Epithelial cell of proximal tubule (primary cell): Measurements from ENCODE around the gene OCSTAMP. TPM values are rescaled to one million over a fixed set of nuclear protein-coding genes. Genes with fewer than 3 reads are reported as not detected.

ENCODE experiments used
- DNase-seq: peaks from one replicate; pipeline ENCODE4 v3.0.0-alpha.2; 2011; ENCODE audit warnings: low read depth
- H3K4me3 ChIP-seq: 2 replicates; pipeline ENCODE4 v1.5.1; 2011; ENCODE audit warnings: low read depth, mild to moderate bottlenecking, low read length
- total RNA-seq: library from RNA; depleted of rRNA; stranded (reverse); fragments of >200 nt; gene quantifications from 2 replicates; pipeline ENCODE4 v1.2.3, GENCODE V29; 2015
- TF ChIP-seq, protein P1 (sequence below): conservative IDR thresholded peaks from 2 replicates; pipeline ENCODE4 v1.5.1; 2012; ENCODE audit warnings: low read depth, mild to moderate bottlenecking, low read length

OCSTAMP gene
- total RNA-seq, 1 donor from 2014 or later, result not detected

DNA sequence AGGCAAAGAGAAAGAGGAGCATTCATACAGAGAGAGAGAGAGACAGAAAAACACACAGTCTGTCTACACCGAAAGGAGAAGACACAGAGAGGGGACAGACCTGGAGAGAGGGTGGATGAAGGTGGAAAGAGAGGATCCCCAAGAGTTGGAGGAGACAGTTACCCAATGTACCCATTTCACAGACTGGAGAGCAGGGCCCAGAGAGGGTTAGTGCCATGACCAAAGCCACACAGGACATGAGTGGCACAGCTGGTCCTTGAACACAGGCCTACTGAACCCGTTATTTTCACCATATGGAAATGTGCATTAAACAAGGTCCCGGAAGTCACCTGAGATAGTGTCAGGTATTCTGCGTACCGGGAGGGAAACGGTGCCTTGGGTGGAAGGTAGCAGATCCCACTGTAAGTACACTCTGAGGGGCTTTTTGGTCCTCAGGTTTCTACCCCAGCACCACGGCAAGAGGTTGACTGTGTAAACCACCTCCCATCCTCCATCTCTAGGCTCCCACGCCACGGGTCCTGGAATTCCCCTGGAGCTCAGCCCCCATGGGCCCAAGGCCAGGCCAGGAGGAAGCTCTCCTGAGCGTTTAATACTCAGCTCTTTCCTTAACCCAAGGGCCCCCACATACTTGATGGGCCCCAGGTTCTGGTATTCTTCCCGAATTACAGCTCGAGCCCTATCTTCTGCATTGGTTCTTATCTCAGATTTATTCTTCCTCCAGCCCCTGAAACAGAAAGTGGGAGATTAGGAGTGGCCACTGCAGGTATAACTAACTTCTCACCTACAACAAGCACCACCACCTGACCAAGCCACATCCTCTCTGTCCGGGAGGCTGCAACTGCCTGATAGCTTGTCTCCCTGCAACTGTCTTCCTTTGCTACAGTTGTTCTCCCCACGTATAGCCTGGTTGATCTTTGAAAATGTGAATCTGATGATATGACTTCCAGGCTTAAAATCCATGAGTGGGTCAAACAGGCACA is 38.4 kb upstream of the OCSTAMP start:
- DNase-seq, result no peak
- H3K4me3 ChIP-seq, result no peak overlapping the region
- TF ChIP-seq, protein P1, sequence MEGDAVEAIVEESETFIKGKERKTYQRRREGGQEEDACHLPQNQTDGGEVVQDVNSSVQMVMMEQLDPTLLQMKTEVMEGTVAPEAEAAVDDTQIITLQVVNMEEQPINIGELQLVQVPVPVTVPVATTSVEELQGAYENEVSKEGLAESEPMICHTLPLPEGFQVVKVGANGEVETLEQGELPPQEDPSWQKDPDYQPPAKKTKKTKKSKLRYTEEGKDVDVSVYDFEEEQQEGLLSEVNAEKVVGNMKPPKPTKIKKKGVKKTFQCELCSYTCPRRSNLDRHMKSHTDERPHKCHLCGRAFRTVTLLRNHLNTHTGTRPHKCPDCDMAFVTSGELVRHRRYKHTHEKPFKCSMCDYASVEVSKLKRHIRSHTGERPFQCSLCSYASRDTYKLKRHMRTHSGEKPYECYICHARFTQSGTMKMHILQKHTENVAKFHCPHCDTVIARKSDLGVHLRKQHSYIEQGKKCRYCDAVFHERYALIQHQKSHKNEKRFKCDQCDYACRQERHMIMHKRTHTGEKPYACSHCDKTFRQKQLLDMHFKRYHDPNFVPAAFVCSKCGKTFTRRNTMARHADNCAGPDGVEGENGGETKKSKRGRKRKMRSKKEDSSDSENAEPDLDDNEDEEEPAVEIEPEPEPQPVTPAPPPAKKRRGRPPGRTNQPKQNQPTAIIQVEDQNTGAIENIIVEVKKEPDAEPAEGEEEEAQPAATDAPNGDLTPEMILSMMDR, result no peak

DNA sequence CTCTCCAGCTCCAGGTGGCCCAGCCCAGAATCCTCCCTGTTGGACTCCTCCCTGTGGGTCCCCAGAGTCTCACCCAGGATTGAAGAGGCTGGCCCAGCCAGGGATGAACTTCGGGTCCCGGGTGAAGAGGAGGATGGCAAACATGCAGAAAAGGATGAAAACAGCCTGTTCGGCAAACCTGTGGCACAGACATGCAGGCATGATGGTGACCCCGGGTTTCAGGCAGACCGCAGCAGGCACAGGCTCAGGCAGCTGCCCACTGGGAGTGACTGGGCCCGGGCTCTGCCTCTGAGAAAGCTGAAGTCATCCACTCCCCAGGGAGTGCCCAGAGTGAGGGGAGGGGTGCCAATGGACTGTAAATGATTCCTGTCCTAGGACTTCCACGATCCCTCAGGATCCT is 37.5 kb upstream of the OCSTAMP start:
- no peak overlapping the region for H3K4me3 ChIP-seq
- DNase-seq, result no peak
- TF ChIP-seq, protein P1, result no peak

DNA sequence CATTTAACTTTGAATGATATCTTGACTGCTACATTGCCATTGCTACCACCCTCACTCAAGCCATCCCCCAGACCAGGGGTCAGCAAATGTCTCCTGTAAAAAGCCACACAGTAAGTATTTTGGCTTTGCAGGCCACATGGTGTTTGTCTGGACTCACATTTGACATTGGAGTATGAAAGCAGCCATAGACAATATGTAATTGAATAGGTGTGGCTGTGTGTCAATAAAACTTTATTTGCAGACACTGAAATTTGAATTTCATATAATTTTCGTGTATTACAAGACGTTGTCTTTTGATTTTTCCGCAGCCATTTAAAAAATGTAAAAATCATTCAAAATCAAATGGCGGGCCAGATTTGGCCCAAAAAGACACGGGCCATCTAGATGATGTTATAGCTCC is 36.3 kb upstream of the OCSTAMP start:
- H3K4me3 ChIP-seq, result no peak overlapping the region
- no peak for DNase-seq
- TF ChIP-seq, protein P1, result no peak

DNA sequence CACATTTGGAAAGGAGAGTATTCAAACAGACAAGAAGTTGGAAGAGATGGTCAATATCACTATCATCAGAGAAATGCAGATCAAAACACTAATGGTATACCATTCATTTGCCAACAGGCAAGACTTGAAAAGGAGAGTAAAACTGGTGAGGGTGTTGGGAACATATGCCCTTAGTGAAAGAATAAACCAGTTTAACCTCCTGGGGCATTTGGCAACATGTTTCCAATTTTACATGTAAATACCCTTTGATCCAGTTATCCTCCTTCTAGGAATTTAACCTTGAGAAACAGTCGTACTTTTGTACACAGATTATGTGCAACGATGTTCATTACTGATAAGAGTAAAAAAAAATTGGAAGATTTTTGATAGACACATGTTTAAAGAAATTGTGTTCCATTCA is 34.1 kb upstream of the OCSTAMP start:
- TF ChIP-seq, protein P1, result no peak
- DNase-seq, result no peak

DNA sequence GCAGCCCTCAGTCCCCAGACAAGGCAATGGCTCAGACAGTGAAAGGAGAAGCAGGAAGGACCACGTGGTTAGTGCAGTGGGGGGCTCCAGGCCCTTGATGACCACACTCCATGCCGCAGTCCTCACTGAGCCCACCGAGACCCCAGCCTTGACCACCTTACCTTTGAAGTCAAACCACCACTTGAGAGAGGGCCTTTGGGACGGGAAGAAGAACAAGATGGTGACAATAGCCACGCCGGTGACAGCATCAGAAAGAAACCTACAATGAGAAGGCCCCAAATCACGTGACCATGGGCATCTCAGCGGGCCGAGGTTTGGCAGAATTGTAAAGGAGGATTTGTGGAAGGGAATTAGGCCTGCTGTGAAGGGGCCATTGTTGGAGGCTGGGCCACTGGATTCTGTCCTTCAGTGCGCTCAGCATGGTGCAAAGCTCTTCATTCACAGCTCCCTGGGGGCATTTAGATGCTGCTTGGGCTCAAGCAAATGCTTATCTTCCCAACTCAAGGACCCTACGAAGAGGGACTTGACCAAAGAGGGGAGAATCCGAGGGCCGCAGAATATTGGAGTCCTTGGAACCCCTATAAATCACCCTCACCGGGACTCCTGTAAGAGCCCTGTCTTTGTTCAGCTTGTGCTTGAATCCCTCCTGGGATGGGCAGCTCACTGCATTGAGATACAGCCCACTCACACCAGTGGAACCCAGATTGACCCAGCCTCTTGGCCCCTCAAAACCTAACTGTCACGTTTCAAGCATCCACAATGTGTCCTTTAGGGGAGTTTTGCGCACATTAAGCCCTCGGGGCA is 33.2 kb upstream of the OCSTAMP start:
- TF ChIP-seq, protein P1, result no peak
- DNase-seq, result no peak
- H3K4me3 ChIP-seq, result no peak overlapping the region

More for the DNA sequence above, 34.1 kb upstream of the OCSTAMP start:
- H3K4me3 ChIP-seq, result no peak overlapping the region

DNA sequence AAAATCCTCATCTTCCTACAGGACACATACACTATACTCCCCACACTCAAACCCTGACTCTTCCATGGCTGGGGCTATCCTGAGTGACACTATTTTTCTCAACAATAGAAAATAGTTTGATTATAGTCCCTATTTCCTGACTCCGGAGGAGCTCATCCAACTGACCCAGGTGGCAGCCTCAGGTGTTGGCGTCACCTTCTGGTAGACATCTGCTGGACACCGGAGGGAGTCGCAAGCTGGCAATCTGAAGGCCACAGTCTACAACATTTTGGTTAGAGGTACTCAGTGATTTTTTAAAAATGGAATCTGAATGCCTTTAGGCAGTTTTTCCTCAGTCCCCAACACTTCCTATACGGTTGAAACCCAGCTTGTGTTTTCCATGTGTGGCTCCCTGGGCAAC is 32.2 kb upstream of the OCSTAMP start:
- DNase-seq, result no peak
- no peak overlapping the region for H3K4me3 ChIP-seq
- TF ChIP-seq, protein P1, result no peak
